Neural progenitor cell (in vitro differentiated cells): ENCODE measurements around the gene FANCC. TPM values are rescaled to one million over a fixed set of nuclear protein-coding genes. Genes with fewer than 3 reads are reported as not detected.

Experiments used
- DNase-seq: peaks from one replicate; pipeline ENCODE4 v3.0.0-alpha.2; 2016; ENCODE audit warnings: low spot score
- H2AFZ ChIP-seq: fragments of 200-600 bp; sonication (generic); replicated peaks from 2 replicates; pipeline ENCODE4 v1.6.1; 2016; ENCODE audit warnings: antibody characterized with exemption
- H3F3A ChIP-seq: fragments of 200-600 bp; sonication (generic); 2 replicates; pipeline ENCODE4 v1.6.1; 2016; ENCODE audit warnings: antibody characterized with exemption, low read depth
- H3K27ac ChIP-seq: fragments of 200-600 bp; sonication (generic); 2 replicates; pipeline ENCODE4 v1.5.1; 2016; ENCODE audit warnings: mild to moderate bottlenecking
- H3K27me3 ChIP-seq: fragments of 200-600 bp; sonication (generic); 2 replicates; pipeline ENCODE4 v1.6.1; 2016; ENCODE audit warnings: mild to moderate bottlenecking, moderate library complexity
- H3K36me3 ChIP-seq: fragments of 200-600 bp; sonication (generic); 2 replicates; pipeline ENCODE4 v1.5.1; 2016
- H3K4me1 ChIP-seq: fragments of 200-600 bp; sonication (generic); 2 replicates; pipeline ENCODE4 v1.6.1; 2016; ENCODE audit warnings: mixed run types
- H3K4me2 ChIP-seq: fragments of 200-600 bp; sonication (generic); 2 replicates; pipeline ENCODE4 v1.6.1; 2016
- H3K4me3 ChIP-seq: fragments of 200-600 bp; sonication (generic); 2 replicates; pipeline ENCODE4 v1.5.1; 2016
- H3K79me2 ChIP-seq: fragments of 200-600 bp; sonication (generic); 2 replicates; pipeline ENCODE4 v1.6.1; 2016; ENCODE audit warnings: low read depth
- H3K9ac ChIP-seq: fragments of 200-600 bp; sonication (generic); 2 replicates; pipeline ENCODE4 v1.6.1; 2016
- H3K9me3 ChIP-seq: fragments of 200-600 bp; sonication (generic); 2 replicates; pipeline ENCODE4 v1.5.1; 2016; ENCODE audit warnings: low read depth
- H4K20me1 ChIP-seq: fragments of 200-600 bp; sonication (generic); 2 replicates; pipeline ENCODE4 v1.6.1; 2016; ENCODE audit warnings: low read depth
- H3K27ac Mint-ChIP-seq: 3 replicates; pipeline ENCODE4 v1.8.0; 2021; ENCODE audit warnings: mixed read lengths
- H3K27me3 Mint-ChIP-seq: 2 replicates; pipeline ENCODE4 v1.8.0; 2022; ENCODE audit warnings: low read depth, mild to moderate bottlenecking, inconsistent platforms, moderate library complexity, mixed read lengths; ENCODE audit not compliant: insufficient read depth
- H3K36me3 Mint-ChIP-seq: 3 replicates; pipeline ENCODE4 v1.8.0; 2021; ENCODE audit warnings: mixed read lengths
- H3K4me1 Mint-ChIP-seq: 3 replicates; pipeline ENCODE4 v1.8.0; 2021; ENCODE audit warnings: mixed read lengths
- H3K4me3 Mint-ChIP-seq: 3 replicates; pipeline ENCODE4 v1.8.0; 2021; ENCODE audit warnings: mild to moderate bottlenecking, moderate library complexity, mixed read lengths
- H3K9me3 Mint-ChIP-seq: 3 replicates; pipeline ENCODE4 v1.8.0; 2020; ENCODE audit warnings: mixed read lengths
- EZH2 ChIP-seq: fragments of 200-600 bp; sonication (generic); IDR thresholded peaks from 2 replicates; pipeline ENCODE4 v1.6.1; 2017; ENCODE audit warnings: antibody characterized with exemption, mild to moderate bottlenecking, moderate library complexity
- EZH2phosphoT487 ChIP-seq: fragments of 200-600 bp; sonication (generic); IDR thresholded peaks from 2 replicates; pipeline ENCODE4 v1.6.1; 2017; ENCODE audit warnings: antibody characterized with exemption
- total RNA-seq: library from RNA; depleted of rRNA; stranded (reverse); fragments of >200 nt; gene quantifications from 2 replicates; pipeline ENCODE4 v1.2.3, GENCODE V29; 2015; ENCODE audit warnings: low replicate concordance
- TF ChIP-seq, protein P1 (sequence below): fragments of 200-600 bp; sonication (generic); IDR thresholded peaks from 2 replicates; pipeline ENCODE4 v1.5.1; 2017; ENCODE audit warnings: antibody characterized with exemption, mild to moderate bottlenecking

Gene FANCC
- total RNA-seq, 1 donor from 2014 or later, result 49.6 TPM

DNA sequence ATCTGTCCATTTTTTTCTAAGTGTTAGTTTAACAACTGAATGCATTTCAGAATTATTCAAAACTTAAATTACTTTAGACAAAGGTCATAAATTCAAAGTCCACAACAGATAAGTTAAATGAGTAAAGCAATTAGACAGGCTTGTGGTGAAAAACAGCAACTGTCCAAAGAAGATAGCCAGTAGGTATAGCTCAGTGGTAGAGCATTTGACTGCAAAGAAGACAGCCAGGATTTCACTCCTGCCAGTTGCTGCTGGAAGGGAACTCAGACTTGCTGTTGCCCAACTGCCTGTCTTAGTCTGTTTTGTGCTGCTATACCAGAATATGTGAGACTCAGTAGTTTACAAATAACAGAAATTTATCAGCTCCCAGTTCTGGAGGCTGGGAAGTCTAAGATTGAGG, 10.0 kb downstream of the FANCC start:
- DNase-seq, result no peak
- H3K36me3 ChIP-seq, result no peaks in the 10 kb centered on the region
- Mint-ChIP-seq H3K4me1 (peaks cover 26% of the 10 kb centered on the region), H3K4me3 (no peak overlapping the region), H3K27me3 (peaks cover 2% of the 10 kb centered on the region), H3K27ac (no peak overlapping the region), H3K36me3 (peaks cover 4% of the 10 kb centered on the region), H3K9me3 (peaks cover 2% of the 10 kb centered on the region)
- no peaks in the 10 kb centered on the region for H3K27me3 ChIP-seq
- TF ChIP-seq EZH2phosphoT487 (no peak), EZH2 (no peak)
- TF ChIP-seq, protein P1, sequence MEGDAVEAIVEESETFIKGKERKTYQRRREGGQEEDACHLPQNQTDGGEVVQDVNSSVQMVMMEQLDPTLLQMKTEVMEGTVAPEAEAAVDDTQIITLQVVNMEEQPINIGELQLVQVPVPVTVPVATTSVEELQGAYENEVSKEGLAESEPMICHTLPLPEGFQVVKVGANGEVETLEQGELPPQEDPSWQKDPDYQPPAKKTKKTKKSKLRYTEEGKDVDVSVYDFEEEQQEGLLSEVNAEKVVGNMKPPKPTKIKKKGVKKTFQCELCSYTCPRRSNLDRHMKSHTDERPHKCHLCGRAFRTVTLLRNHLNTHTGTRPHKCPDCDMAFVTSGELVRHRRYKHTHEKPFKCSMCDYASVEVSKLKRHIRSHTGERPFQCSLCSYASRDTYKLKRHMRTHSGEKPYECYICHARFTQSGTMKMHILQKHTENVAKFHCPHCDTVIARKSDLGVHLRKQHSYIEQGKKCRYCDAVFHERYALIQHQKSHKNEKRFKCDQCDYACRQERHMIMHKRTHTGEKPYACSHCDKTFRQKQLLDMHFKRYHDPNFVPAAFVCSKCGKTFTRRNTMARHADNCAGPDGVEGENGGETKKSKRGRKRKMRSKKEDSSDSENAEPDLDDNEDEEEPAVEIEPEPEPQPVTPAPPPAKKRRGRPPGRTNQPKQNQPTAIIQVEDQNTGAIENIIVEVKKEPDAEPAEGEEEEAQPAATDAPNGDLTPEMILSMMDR, result no peak
- no peak overlapping the region for H3K9ac ChIP-seq
- no peak overlapping the region for H3K4me2 ChIP-seq
- no peak overlapping the region for H3K4me3 ChIP-seq
- H3K79me2 ChIP-seq, result peaks cover 78% of the 10 kb centered on the region
- H4K20me1 ChIP-seq, result no peaks in the 10 kb centered on the region
- peaks cover 11% of the 10 kb centered on the region for H3K4me1 ChIP-seq
- no peak overlapping the region for H3K27ac ChIP-seq
- H3F3A ChIP-seq, result no peaks in the 10 kb centered on the region
- no peaks in the 10 kb centered on the region for H3K9me3 ChIP-seq
- no peak overlapping the region for H2AFZ ChIP-seq

- DNase-seq, result no peak
- Mint-ChIP-seq H3K27me3 (no peaks in the 10 kb centered on the region), H3K4me1 (peaks cover 26% of the 10 kb centered on the region), H3K27ac (no peak overlapping the region), H3K4me3 (no peak overlapping the region), H3K36me3 (peaks cover 3% of the 10 kb centered on the region), H3K9me3 (peaks cover 2% of the 10 kb centered on the region)
- Histone ChIP-seq H3F3A (no peaks in the 10 kb centered on the region), H3K4me2 (peak overlapping the region; percentile 23), H3K79me2 (peaks cover 74% of the 10 kb centered on the region), H3K4me1 (peaks cover 11% of the 10 kb centered on the region), H3K9me3 (no peaks in the 10 kb centered on the region), H3K27me3 (no peaks in the 10 kb centered on the region), H4K20me1 (no peaks in the 10 kb centered on the region), H3K36me3 (no peaks in the 10 kb centered on the region), H3K4me3 (no peak overlapping the region), H2AFZ (no peak overlapping the region), H3K9ac (no peak overlapping the region), H3K27ac (no peak overlapping the region)
- TF ChIP-seq EZH2 (no peak), EZH2phosphoT487 (no peak)
- TF ChIP-seq, protein P1, result no peak
Measured at GRCh38 chr9:95306819-95307218, 10.7 kb downstream of the FANCC start.

DNA sequence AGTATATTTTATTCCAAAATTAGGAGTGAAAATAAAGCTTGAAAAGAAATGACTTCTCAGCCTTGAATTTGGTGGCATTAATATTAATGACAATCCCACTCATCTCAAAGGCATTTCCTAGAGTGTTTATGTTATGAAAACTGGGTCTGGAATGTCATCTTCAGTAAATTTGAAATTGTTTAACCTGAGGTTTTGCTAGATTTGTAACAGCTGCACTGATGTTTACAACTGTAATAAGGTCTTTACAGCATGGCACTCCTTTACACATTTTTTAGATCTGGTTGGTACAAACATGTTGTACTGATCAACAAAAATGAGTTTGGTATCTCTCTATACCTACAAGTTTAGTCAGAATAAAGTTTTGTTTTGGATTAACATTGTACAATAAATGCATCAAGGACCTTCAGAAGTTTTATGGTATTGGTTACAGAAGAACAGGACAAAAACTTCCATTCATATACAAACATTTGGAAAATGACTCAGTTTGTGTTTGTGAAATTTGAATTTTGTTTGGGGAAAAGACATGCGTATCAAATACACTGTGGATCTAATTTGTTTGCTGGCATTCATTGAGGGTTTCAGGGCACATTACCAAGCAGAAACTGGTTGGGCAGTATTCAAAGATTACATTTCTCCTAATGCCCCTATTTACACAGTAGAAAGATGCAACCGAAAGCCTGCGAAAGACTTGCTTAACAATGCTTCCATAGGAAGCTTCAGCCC, 11.6 kb downstream of the FANCC start:
- TF ChIP-seq EZH2phosphoT487 (no peak), EZH2 (no peak)
- TF ChIP-seq, protein P1, result no peak
- peak; percentile 36 for DNase-seq
- Histone ChIP-seq H3K4me1 (peaks cover 11% of the 10 kb centered on the region), H4K20me1 (no peaks in the 10 kb centered on the region), H2AFZ (no peak overlapping the region), H3K9ac (no peak overlapping the region), H3K36me3 (no peaks in the 10 kb centered on the region), H3F3A (no peaks in the 10 kb centered on the region), H3K27me3 (no peaks in the 10 kb centered on the region), H3K79me2 (peaks cover 77% of the 10 kb centered on the region), H3K9me3 (no peaks in the 10 kb centered on the region), H3K4me2 (peak overlapping the region; percentile 23), H3K4me3 (no peak overlapping the region), H3K27ac (no peak overlapping the region)
- H3K27me3 Mint-ChIP-seq, result no peaks in the 10 kb centered on the region
- H3K4me3 Mint-ChIP-seq, result no peak overlapping the region
- peak overlapping the region; percentile 55 for H3K27ac Mint-ChIP-seq
- peaks cover 3% of the 10 kb centered on the region for H3K36me3 Mint-ChIP-seq
- peaks cover 26% of the 10 kb centered on the region for H3K4me1 Mint-ChIP-seq
- H3K9me3 Mint-ChIP-seq, result peaks cover 2% of the 10 kb centered on the region
